HepG2 (cell line): ENCODE measurements around the gene MAPK14. TPM values are rescaled to one million over a fixed set of nuclear protein-coding genes. Genes with fewer than 3 reads are reported as not detected.

ENCODE experiments used
- AKNA ChIP-seq: sonication (generic); formaldehyde crosslinking; IDR thresholded peaks from 2 replicates; pipeline ENCODE4 v1.4.0; 2020; ENCODE audit warnings: missing genetic modification reagents, borderline replicate concordance
- DNMT3B ChIP-seq: conservative IDR thresholded peaks from 2 replicates; pipeline ENCODE4 v1.6.1; 2016; ENCODE audit warnings: missing biosample characterization, control low read depth
- DR1 ChIP-seq: sonication (generic); formaldehyde crosslinking; IDR thresholded peaks from 2 replicates; pipeline ENCODE4 v1.8.0; 2021; ENCODE audit warnings: mild to moderate bottlenecking, missing genetic modification reagents, inconsistent platforms
- FIP1L1 ChIP-seq: fragments of 200-400 bp; formaldehyde crosslinking; IDR thresholded peaks from 2 replicates; pipeline ENCODE4 v1.6.1; 2018; ENCODE audit warnings: low read depth, mild to moderate bottlenecking, low read length, moderate library complexity, borderline replicate concordance; ENCODE audit not compliant: insufficient read depth
- HNF4G ChIP-seq, 2 experiments: sonication (generic) in 1 of 2; formaldehyde crosslinking in 1 of 2; IDR thresholded peaks; 2 replicates each; pipeline versions ENCODE4 v1.4.0 to v1.6.1; 2011 to 2020; ENCODE audit warnings: borderline replicate concordance in 2 of 2, low read depth in 2 of 2, mild to moderate bottlenecking in 2 of 2, low read length in 1 of 2, missing genetic modification reagents in 1 of 2, moderate library complexity in 1 of 2
- HNRNPK ChIP-seq: fragments of 200-400 bp; formaldehyde crosslinking; IDR thresholded peaks from 2 replicates; pipeline ENCODE4 v1.6.1; 2018; ENCODE audit warnings: low read length, low read depth, moderate library complexity, mild to moderate bottlenecking; ENCODE audit not compliant: poor library complexity, severe bottlenecking
- IRF2 ChIP-seq: IDR thresholded peaks from 2 replicates; pipeline ENCODE4 v1.6.1; 2018; ENCODE audit warnings: missing genetic modification reagents, missing compliant biosample characterization
- KLF13 ChIP-seq: sonication (generic); formaldehyde crosslinking; IDR thresholded peaks from 2 replicates; pipeline ENCODE4 v1.4.0; 2020; ENCODE audit warnings: mild to moderate bottlenecking, missing genetic modification reagents
- THAP9 ChIP-seq: sonication (generic); formaldehyde crosslinking; IDR thresholded peaks from 2 replicates; pipeline ENCODE4; 2020; ENCODE audit warnings: missing genetic modification reagents, mild to moderate bottlenecking, borderline replicate concordance
- ZNF136 ChIP-seq: sonication (generic); formaldehyde crosslinking; IDR thresholded peaks from 2 replicates; pipeline ENCODE4 v1.8.1; 2022; ENCODE audit warnings: low read depth, mild to moderate bottlenecking, moderate library complexity, missing genetic modification reagents
- ZNF253 ChIP-seq: sonication (generic); formaldehyde crosslinking; IDR thresholded peaks from 2 replicates; pipeline ENCODE4 v1.8.0; 2022; ENCODE audit warnings: mild to moderate bottlenecking, missing genetic modification reagents, borderline replicate concordance
- ZNF331 ChIP-seq: sonication (generic); formaldehyde crosslinking; IDR thresholded peaks from 2 replicates; pipeline ENCODE4 v1.4.0; 2020; ENCODE audit warnings: missing genetic modification reagents
- polyA plus RNA-seq, 8 experiments: library from polyadenylated mRNA; depleted of rRNA in 3 of 8; stranded (reverse) in 7 of 8; unstranded in 1 of 8; fragments of >200 nt; fragmentation: Illumina TruSeq in 4 of 8; extraction: Trizol in 4 of 8; gene quantifications; 2 replicates each; pipeline versions ENCODE4 v1.2.1 to v1.2.3, GENCODE V29; 2011 to 2016; ENCODE audit warnings: low read depth in 4 of 8, missing spikeins in 1 of 8, mixed read lengths in 1 of 8; ENCODE audit not compliant: insufficient read depth in 1 of 8
- total RNA-seq, 5 experiments: library from RNA; depleted of rRNA; stranded (reverse); fragments of >200 nt; fragmentation: Illumina TruSeq; extraction: Trizol; gene quantifications; 2 replicates each; pipeline ENCODE4 v1.2.3, GENCODE V29; 2016; ENCODE audit warnings: low read depth in 1 of 5
- TF ChIP-seq, protein P1 (sequence below): sonication (generic); formaldehyde crosslinking; IDR thresholded peaks from 2 replicates; pipeline ENCODE4 v1.5.0; 2020; ENCODE audit warnings: mild to moderate bottlenecking, missing genetic modification reagents, moderate library complexity
- TF ChIP-seq, protein P2 (sequence below): sonication (generic); formaldehyde crosslinking; IDR thresholded peaks from 2 replicates; pipeline ENCODE4 v1.9.0; 2021; ENCODE audit warnings: missing genetic modification reagents, borderline replicate concordance

The MAPK14 gene
- total and polyA plus RNA-seq, 2 of the 13 experiments (the other 11 are each of a cell fraction or from before 2014, with no cell fraction given) = 66.3 to 67.3 TPM

- TF ChIP-seq HNF4G (IDR thresholded peaks at IDR 0.05; ENCODE audit: borderline replicate concordance, low read depth, low read length) (0 out of 2 replicates have a peak, but pooled peaks have one; percentile 11), HNF4G (CRISPR knock-in tag; IDR thresholded peaks at IDR 0.05; ENCODE audit: borderline replicate concordance, low read depth) (no peak), DR1 (CRISPR knock-in tag) (no peak), HNRNPK (peak; percentile 94), AKNA (CRISPR knock-in tag) (no peak), FIP1L1 (no peak), IRF2 (CRISPR knock-in tag) (0 out of 2 replicates have a peak, but pooled peaks have one; percentile 33), DNMT3B (CRISPR knock-in tag) (no peak), ZNF331 (CRISPR knock-in tag) (no peak), KLF13 (no peak), THAP9 (CRISPR knock-in tag) (no peak; the same call in 1 of the 2 replicates), ZNF253 (CRISPR knock-in tag) (no peak), ZNF136 (CRISPR knock-in tag) (no peak)
- TF ChIP-seq, protein P1, sequence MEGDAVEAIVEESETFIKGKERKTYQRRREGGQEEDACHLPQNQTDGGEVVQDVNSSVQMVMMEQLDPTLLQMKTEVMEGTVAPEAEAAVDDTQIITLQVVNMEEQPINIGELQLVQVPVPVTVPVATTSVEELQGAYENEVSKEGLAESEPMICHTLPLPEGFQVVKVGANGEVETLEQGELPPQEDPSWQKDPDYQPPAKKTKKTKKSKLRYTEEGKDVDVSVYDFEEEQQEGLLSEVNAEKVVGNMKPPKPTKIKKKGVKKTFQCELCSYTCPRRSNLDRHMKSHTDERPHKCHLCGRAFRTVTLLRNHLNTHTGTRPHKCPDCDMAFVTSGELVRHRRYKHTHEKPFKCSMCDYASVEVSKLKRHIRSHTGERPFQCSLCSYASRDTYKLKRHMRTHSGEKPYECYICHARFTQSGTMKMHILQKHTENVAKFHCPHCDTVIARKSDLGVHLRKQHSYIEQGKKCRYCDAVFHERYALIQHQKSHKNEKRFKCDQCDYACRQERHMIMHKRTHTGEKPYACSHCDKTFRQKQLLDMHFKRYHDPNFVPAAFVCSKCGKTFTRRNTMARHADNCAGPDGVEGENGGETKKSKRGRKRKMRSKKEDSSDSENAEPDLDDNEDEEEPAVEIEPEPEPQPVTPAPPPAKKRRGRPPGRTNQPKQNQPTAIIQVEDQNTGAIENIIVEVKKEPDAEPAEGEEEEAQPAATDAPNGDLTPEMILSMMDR (CRISPR knock-in tag) = peak; percentile 89
- TF ChIP-seq, protein P2, sequence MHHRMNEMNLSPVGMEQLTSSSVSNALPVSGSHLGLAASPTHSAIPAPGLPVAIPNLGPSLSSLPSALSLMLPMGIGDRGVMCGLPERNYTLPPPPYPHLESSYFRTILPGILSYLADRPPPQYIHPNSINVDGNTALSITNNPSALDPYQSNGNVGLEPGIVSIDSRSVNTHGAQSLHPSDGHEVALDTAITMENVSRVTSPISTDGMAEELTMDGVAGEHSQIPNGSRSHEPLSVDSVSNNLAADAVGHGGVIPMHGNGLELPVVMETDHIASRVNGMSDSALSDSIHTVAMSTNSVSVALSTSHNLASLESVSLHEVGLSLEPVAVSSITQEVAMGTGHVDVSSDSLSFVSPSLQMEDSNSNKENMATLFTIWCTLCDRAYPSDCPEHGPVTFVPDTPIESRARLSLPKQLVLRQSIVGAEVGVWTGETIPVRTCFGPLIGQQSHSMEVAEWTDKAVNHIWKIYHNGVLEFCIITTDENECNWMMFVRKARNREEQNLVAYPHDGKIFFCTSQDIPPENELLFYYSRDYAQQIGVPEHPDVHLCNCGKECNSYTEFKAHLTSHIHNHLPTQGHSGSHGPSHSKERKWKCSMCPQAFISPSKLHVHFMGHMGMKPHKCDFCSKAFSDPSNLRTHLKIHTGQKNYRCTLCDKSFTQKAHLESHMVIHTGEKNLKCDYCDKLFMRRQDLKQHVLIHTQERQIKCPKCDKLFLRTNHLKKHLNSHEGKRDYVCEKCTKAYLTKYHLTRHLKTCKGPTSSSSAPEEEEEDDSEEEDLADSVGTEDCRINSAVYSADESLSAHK (CRISPR knock-in tag) = no peak
These were observed 95.9 kb downstream of the MAPK14 start (continued) for GRCh38 chr6:36123270-36124139.
